SK-N-DZ (cell line): ENCODE data around the gene C1orf159.
A peak's percentile ranks its signal among the peaks of the same experiment; 100 is the strongest.
"Not testable (repeated sequence)": the region's sequence is repeated elsewhere in the genome, so short reads cannot be mapped to it uniquely, and the experiment has no call there.

Experiments
- DNase-seq: peaks from one replicate; pipeline ENCODE4 v3.0.0-alpha.2; 2015; ENCODE audit warnings: low spot score

The C1orf159 gene

DNA sequence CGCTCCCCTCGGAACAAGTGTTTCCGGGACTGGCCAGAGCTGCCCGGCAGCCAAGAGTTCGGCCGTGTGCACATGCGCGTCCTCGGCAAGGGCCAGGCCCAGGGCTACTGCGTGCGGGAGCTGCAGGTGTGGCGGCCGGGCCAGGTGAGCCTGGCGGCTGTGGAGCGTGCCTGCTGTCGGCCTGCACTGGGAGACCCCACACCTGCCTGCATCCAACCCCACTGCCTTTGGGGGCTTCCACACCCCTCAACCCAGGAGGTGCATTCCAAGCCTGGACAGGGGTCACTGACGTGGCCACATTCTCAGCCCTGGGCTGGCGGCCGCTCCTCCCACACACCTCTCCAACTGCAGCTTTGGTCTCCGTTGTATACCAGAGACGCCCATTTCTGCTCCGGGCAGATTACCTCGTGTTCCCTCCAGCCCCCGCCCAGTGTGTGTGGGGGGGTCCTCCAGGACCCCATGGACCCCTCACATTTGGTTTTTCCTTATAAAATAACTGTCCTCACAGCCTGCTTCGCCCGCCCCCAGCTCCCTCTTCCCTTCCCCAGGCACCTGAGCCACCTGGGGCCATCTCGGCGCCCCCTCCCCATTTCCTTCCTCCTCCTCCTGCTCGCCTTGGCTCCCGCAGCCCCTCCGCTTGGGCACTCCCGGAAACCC is 47.9 kb downstream of the C1orf159 start:
- DNase-seq, result no peak

DNA sequence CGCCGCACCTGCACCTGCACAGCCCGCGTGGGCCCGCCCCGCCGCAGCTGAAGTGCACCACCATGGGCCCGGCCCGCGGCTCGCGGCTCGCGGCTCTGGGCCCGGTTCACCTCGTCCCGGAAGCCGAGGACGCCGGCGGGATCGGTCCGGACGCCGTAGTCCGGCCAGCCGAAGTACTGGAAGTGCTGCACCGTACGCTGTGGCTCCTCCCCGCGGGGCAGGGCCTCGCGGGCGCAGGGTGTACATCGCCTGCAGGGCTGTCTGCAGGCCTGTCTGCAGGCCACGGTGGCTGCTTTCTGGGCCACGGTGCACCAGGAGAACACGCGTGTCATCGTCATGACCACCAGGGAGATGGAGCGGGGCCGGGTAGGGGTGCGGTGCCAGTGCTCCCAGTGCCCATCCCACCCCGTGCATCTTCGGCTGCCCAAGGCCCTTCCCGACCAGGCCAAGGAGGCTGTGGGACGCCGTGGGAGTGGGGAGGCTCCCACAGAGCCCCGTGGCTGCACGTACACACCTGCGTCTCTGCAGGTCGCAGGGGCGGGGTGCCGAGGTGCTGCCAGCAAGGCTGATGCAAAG is 48.5 kb downstream of the C1orf159 start:
- DNase-seq, result no peak

GRCh38 chr1:1066403-1067283 is 49.2 kb downstream of the C1orf159 start:
- DNase-seq, result no peak

- not testable (repeated sequence) for DNase-seq
These were observed 50.0 kb downstream of the C1orf159 start for GRCh38 chr1:1065940-1066304.

GRCh38 chr1:1065265-1065939 is 50.5 kb downstream of the C1orf159 start:
- no peak for DNase-seq

- peak; percentile 33 for DNase-seq
These were observed 51.7 kb downstream of the C1orf159 start for GRCh38 chr1:1063945-1064831.

GRCh38 chr1:1063261-1063944 is 52.5 kb downstream of the C1orf159 start:
- no peak for DNase-seq

DNA sequence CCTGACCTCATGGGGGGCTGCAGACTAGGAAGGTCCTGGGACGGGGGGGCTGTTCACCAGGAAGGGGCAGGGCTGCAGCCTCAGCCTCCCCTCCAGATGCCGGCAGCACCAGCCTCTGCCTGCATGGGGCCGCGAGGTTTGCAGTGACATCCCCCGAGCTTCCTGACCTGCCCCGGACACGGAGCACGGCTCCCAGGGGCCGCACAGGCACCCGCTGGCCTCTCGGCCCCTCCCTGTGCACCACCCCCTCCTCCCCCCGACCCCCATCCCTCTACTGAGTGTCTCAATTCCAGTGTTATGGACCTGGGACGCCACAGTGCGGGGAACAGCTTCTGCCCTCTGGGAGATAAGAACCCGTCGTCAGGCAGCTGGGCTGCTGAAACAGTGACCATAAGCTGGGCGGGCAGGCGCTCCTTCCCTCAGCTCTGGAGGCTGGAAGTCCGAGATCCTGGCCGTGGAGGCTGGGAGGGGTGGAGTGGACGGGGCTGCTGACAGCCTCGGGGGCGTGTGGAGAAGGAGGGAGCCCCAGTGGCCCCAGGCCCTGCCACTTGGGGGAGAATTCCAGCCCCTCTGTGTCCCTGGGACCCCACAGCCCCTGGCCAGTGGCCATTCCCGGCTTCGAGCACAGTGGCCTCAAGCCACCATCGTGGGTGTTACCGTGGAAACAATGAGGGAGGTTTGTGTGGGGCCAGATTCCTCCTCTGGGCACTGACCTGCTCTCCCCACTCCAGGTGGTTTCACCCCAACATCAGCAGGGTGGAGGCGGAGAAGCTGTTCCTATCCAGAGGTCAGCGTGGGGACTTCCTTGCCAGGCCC is 53.3 kb downstream of the C1orf159 start:
- no peak for DNase-seq

GRCh38 chr1:1061682-1062345 is 54.1 kb downstream of the C1orf159 start:
- no peak for DNase-seq

GRCh38 chr1:1060281-1061000 is 55.4 kb downstream of the C1orf159 start:
- DNase-seq, result no peak

DNA sequence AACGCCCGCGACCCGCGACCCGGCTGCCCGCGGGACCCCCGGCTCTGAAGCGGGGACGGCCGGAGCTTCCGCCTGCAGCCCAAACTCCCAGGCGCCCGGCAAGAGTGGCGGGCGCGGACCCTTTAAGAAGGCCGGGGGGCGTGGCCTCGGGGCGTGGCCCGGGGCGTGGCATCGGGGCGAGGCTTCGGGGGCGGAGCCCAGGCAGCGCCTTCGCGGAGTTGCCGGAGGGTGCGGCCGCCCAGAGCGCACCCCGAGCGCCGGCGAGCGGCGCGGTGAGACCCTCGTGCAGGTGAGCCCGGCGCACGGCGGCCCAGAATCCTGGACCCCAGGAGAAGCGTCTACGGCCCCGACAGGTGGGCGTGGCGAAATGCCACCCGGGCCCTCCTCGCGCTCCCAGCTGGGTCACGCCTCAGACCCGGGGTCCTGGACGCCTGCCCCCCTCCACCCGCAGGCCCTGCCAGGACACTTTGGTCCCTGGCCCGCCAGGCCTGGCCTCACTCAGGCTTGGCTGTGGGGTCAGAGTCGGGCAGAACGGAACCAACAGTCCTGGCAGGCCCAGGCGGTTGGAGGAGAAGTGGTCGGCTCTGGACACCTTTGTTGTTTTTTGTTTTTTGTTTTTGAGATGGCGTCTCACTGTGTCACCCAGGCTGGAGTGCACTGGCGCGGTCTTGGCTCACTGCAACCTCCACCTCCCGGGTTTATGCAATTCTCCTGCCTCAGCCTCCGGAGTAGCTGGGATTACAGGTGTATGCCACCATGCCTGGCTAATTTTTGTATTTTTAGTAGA is 56.2 kb downstream of the C1orf159 start:
- peak; percentile 63 for DNase-seq

DNA sequence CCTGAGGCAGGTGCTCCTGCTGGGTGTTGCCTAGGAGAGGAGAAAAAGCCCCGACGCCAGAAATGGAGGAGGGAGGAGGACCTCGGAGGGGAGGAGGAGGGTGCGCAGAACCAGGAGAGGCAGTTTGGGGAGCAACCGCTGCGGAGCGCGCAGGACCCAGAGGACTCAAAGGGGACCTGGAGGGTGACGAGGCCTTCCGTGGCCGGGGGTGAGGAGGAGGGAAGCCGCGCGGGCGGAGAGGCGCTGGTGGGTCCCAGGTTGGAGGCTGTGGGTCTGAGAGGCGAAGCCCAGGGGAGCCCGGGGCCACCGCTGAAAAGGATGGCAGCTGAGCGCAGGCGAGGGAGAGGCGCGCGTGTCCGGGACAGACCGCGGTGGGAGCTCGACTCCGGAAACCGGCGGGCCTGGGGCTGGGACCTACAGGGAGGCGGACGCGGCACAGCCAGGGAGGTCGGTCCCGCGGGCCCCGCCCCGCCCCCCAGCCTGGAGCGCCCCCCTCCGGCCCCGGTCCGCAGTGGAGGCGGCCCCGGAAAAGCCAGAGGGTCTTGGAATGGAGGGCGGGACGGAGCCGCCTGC is 56.9 kb downstream of the C1orf159 start:
- no peak for DNase-seq

DNA sequence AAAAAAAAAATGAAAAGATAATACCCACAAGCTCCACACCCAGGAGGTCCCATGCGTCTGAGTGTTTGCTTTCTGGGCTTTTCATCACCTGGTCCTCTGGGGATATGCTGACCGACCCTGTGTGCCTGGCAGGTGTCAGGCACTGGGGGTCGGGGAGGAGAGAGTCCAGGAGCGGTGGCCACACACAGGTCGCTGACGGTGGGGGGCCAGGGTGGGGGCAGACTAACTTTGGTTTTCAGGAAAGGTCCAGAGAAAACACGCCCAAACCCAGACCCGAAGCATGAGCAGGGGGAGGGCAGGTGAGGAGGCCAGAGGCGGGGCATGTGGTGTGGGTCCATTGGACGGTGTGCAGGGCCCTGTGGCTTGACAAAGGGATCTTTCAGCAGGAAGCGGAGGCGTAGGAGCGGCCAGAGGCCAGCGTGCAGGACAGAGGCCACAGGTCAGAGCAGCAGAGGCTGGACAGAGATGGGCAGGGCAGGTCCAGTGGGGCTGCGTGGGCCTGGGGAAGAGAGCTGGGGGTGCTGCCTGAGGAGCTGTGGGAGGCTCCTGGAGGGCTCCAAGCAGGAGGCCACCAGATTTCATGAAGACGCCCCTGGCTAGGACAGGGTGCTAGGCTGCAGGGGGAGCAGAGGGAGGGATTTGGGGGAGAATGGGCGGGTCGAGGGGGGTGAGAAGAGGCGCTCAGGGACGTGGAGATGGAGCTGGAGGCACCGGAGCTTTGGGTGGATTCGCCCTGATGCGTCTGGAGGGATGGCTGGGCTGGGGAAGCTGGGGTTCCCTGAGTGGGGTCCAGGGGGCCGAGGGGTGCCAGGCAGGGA is 57.6 kb downstream of the C1orf159 start:
- DNase-seq, result no peak

- not testable (repeated sequence) for DNase-seq
These were observed 58.2 kb downstream of the C1orf159 start for GRCh38 chr1:1057769-1058087.

- DNase-seq, result no peak
These were observed 59.8 kb downstream of the C1orf159 start for GRCh38 chr1:1055841-1056736.
